ENCODE data around the gene KCNAB2.

The KCNAB2 gene

DNA sequence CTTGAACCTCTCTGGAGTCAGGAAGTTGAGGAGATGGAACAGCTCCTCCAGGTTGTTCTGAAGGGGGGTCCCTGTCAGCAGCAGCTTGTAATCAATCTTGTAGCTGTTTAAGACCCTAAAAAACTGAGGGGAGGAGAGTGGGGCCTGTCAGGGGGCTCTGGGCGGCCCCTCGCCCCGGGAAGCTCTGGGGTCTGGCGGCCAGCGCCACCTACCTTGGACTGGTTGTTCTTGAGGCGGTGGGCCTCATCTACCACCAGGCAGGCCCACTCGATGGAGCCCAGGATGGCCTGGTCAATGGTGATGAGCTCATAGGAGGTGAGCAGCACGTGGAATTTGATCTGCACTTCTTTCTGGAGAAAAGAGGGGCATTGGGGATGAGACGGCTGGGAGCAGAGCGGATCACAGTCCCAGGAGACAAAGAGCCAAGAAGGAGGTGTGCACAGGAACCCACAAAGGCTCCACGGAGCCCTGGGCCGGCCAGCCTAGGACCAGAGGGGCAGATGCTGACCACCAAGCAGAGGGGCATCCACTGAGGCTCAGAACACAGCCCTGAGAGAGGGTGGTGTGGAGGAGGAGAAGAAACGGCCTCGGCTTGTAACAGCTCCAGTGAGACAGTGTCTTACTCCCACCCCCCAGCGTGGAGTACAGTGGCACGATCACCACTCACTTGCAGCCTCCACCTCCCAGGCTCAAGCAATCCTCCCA, 91.0 kb downstream of the KCNAB2 start:
- no peak overlapping the region for H3K4me3 ChIP-seq (ENCODE audit: low read depth, low read length)
- TF ChIP-seq, protein P1, sequence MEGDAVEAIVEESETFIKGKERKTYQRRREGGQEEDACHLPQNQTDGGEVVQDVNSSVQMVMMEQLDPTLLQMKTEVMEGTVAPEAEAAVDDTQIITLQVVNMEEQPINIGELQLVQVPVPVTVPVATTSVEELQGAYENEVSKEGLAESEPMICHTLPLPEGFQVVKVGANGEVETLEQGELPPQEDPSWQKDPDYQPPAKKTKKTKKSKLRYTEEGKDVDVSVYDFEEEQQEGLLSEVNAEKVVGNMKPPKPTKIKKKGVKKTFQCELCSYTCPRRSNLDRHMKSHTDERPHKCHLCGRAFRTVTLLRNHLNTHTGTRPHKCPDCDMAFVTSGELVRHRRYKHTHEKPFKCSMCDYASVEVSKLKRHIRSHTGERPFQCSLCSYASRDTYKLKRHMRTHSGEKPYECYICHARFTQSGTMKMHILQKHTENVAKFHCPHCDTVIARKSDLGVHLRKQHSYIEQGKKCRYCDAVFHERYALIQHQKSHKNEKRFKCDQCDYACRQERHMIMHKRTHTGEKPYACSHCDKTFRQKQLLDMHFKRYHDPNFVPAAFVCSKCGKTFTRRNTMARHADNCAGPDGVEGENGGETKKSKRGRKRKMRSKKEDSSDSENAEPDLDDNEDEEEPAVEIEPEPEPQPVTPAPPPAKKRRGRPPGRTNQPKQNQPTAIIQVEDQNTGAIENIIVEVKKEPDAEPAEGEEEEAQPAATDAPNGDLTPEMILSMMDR (conservative IDR thresholded peaks at IDR 0.05; ENCODE audit: low read depth, low read length): no peak
- no peak for DNase-seq (ENCODE audit: low read depth)

DNA sequence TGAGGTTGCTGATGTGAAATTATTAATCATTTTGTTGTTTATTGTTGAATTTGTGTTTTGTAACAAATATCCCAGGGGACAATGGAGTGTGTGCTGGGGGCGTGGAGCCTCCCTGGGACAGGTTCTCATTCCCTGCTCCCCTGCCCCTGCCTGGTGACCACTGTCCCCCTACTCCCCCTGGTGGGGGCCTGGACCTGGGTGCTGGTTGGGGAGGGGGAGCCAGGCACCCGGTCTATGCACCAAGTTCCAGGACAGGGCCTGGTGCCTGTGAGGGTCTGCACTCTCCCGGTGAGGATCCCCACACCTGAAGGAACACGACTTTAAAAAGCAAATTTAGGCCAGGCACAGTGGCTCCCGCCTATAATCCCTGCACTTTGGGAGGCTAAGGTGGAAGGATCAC, 92.1 kb downstream of the KCNAB2 start:
- DNase-seq (ENCODE audit: low read depth): no peak
- H3K4me3 ChIP-seq (ENCODE audit: low read depth, low read length): no peak overlapping the region
- TF ChIP-seq, protein P1 (conservative IDR thresholded peaks at IDR 0.05; ENCODE audit: low read depth, low read length): no peak

DNA sequence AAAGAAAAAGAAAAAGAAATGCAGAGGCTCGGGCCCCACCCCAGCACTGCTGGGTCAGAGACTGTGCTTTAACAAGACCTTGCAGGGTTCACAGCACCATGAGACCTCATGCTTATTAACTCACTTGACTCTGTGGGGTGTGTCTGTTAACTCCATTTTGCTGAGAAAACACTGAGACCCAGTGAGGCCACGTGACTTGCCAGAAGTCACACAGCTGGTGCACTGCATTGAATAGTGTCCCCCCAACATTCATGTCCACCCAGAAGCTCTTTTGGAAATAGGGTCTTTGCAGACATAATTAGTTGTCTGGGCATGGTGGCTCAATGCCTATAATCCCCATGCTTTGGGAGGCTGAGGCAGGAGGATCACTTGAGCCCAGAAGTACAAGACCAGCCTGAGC, 94.7 kb downstream of the KCNAB2 start:
- no peak overlapping the region for H3K4me3 ChIP-seq (ENCODE audit: low read depth, low read length)
- no peak for DNase-seq (ENCODE audit: low read depth)
- TF ChIP-seq, protein P1 (conservative IDR thresholded peaks at IDR 0.05; ENCODE audit: low read depth, low read length): no peak

DNA sequence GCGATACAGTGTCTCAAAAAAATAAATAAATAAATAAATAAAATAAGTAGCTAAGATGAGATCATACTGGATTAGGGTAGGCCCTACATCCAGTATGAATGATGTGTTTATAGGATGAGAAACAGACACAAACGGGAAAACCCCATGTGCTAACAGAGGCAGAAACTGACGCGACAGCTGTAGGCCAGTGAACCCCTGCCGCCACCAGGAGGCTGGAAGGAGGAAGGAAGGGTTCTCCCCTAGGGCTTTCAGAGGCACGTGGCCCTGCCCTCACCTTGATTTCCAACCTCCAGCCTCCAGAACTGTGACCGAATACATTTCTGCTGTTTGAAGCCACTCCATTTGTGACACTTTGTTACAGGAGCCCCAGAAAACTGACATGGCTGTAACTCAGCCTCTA, 95.9 kb downstream of the KCNAB2 start:
- no peak overlapping the region for H3K4me3 ChIP-seq (ENCODE audit: low read depth, low read length)
- TF ChIP-seq, protein P1 (conservative IDR thresholded peaks at IDR 0.05; ENCODE audit: low read depth, low read length): peak; percentile 33
- peak; percentile 16 for DNase-seq (ENCODE audit: low read depth)

DNA sequence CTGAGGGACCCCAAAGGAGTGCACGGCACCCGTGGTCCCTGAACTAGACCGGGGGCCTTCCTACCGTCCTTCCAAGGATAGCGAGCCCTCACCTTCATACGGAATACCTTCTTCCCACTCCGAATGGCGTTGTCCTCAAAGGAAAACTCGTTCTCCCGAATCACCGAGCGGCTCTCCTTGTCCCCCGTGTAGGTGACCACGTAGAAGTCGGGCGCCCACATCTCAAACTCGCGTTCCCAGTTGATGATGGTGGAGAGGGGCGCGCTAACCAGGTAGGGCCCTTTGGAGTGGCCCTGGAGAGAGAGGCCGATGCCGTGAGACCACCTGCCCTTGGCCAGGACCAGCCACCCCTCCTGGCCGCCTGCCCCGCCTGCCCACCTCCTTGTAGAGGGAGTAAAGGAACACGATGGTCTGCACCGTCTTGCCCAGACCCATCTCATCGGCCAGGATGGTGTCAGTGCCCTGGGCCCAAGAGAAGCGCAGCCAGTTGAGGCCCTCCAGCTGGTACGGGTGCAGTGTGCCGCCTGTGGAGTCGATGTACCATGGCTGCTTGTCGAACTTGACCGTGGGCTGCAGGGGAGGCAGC, 96.4 kb downstream of the KCNAB2 start:
- TF ChIP-seq, protein P1 (conservative IDR thresholded peaks at IDR 0.05; ENCODE audit: low read depth, low read length): no peak
- H3K4me3 ChIP-seq (ENCODE audit: low read depth, low read length): no peak overlapping the region
- DNase-seq (ENCODE audit: low read depth): no peak

DNA sequence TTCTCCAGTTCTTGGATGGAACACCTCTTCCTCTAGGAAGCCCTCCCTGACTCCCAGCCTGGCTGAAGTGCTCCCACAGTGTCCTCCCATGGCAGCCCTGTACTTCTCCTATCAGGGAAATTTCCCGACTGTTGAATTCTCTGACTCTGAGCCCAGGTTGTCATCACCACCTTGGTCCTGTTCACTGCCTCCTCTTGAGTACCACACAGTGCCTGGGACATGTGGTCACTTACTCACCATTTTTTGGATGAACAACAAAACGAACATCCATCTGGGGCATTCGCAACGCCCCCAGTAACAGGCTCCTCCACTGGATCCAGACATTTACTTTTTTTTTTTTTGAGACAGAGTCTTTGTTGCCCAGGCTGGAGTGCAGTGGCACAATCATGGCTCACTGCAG, 97.0 kb downstream of the KCNAB2 start:
- TF ChIP-seq, protein P1 (conservative IDR thresholded peaks at IDR 0.05; ENCODE audit: low read depth, low read length): no peak

DNA sequence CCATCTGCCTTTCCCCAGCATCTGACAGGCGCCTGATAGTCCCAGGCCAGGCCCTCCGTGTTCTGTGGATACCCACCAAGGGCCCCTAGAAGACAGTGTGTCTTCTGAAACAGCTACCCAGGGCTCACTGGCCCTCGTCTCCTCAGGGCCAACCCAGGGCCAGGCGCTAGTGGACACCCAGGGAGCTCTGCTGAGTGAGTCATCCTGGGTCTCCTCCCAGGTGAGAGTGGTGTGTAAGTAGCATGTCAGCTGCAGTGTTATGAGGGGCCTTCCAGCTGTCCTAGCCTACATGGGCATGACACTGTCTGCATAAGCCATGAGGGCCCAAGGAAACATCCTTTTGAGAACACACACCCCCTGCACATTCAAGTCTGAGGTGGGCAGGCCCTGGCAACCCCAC, 97.7 kb downstream of the KCNAB2 start:
- TF ChIP-seq, protein P1 (conservative IDR thresholded peaks at IDR 0.05; ENCODE audit: low read depth, low read length): no peak
- DNase-seq (ENCODE audit: low read depth): peak; percentile 28
- H3K4me3 ChIP-seq (ENCODE audit: low read depth, low read length): no peak overlapping the region

More for the DNA sequence above, 97.0 kb downstream of the KCNAB2 start:
- no peak for DNase-seq (ENCODE audit: low read depth)
- H3K4me3 ChIP-seq (ENCODE audit: low read depth, low read length): no peak overlapping the region

Data from choroid plexus epithelial cell (primary cell).